Ovary (tissue), 9 donors: Measurements from ENCODE around the gene OR10G7. TPM values are rescaled to one million over a fixed set of nuclear protein-coding genes. Genes with fewer than 3 reads are reported as not detected.
"Not testable (repeated sequence)": the region's sequence is repeated elsewhere in the genome, so short reads cannot be mapped to it uniquely, and the experiment has no call there.

Source experiments
- DNase-seq, 5 donors: peaks; one replicate each; pipeline ENCODE4 v3.0.0-alpha.2; 2019 to 2020
- H3K27ac ChIP-seq, 2 donors: fragments of 200-600 bp; one replicate each; pipeline versions ENCODE4 v1.5.1 to v1.8.0; 2019 to 2022
- H3K27me3 ChIP-seq: fragments of 200-600 bp; one replicate; pipeline ENCODE4 v1.8.0; 2022
- H3K36me3 ChIP-seq: fragments of 200-600 bp; sonication (generic); one replicate; pipeline ENCODE4 v1.5.1; 2019
- H3K4me1 ChIP-seq: one replicate; pipeline ENCODE4 v1.8.1; 2013; ENCODE audit warnings: mild to moderate bottlenecking, moderate library complexity; ENCODE audit not compliant: insufficient read depth
- H3K4me3 ChIP-seq: fragments of 200-600 bp; sonication (generic); one replicate; pipeline ENCODE4 v1.5.1; 2017
- H3K9me3 ChIP-seq, 2 donors: fragments of 200-600 bp in 1 of 2; sonication (generic) in 1 of 2; one replicate each; pipeline versions ENCODE4 v1.5.1 to v1.8.1; 2013 to 2019; ENCODE audit warnings: mild to moderate bottlenecking in 1 of 2, moderate library complexity in 1 of 2
- EP300 ChIP-seq: sonication (generic); formaldehyde crosslinking; IDR thresholded peaks from one replicate; pipeline ENCODE4 v1.6.1; 2017; ENCODE audit warnings: antibody characterized with exemption
- POLR2A ChIP-seq: fragments of 450-650 bp; IDR thresholded peaks from one replicate; pipeline ENCODE4 v1.6.1; 2017; ENCODE audit warnings: antibody characterized with exemption, mild to moderate bottlenecking, moderate library complexity
- WGBS, 3 donors: extraction: QIAGEN DNeasy Blood & Tissue Kit in 1 of 3; methylation state at CpG; one replicate each; pipeline versions ENCODE4 v1.1.5 to v1.1.7; 2013 to 2017; 5-methylcytosine and 5-hydroxymethylcytosine counted together
- intact Hi-C, 4 donors: fragments of 100-400 bp; cut with DNase I; formaldehyde crosslinking; loops; one replicate each; pipeline versions ENCODE4 v1.11.0 to v1.15.1; 2022 to 2023
- polyA plus RNA-seq, 2 donors: library from polyadenylated mRNA; stranded (reverse); fragments of 200-250 nt in 1 of 2; fragments of 350-450 nt in 1 of 2; fragmentation: Illumina TruSeq in 1 of 2; extraction: RNeasy Lipid Tissue Mini Kit (QIAGEN cat#74804) in 1 of 2; gene quantifications; one replicate each; pipeline ENCODE4 v1.2.3, GENCODE V29; 2013 to 2014
- total RNA-seq, 7 donors: library from RNA; depleted of rRNA in 2 of 7; stranded (reverse); fragments of >200 nt in 2 of 7; fragmentation: NEBNext Ultra II Directional in 3 of 7; extraction: Animal tissue kit (Norgen Biotek cat#: 25700) in 3 of 7; gene quantifications; one replicate each; pipeline versions ENCODE4 v1.1.0 to v1.2.4, GENCODE V29; 2016 to 2023
- TF ChIP-seq, protein P1 (sequence below), 3 donors: fragments of 450-650 bp in 2 of 3; fragments of 200-600 bp in 1 of 3; IDR thresholded peaks; one replicate each; pipeline versions ENCODE4 v1.5.1 to v1.8.0; 2016 to 2022; ENCODE audit warnings: antibody characterized with exemption in 3 of 3, mild to moderate bottlenecking in 1 of 3
- donor health status: DM: no; HTN: no; CAD: no; lungs with moderate emphysema.
- donor health status: DM: no; HTN: no; CAD: no.
- donor health status: Bipolar disorder and iron deficiency.
- donor health status: DM: yes; HTN: yes; CAD: no.
- donor health status: DM: no; HTN: no; CAD: no.
- donor health status: DM: yes; HTN: yes; CAD: no.

The OR10G7 gene
- total and polyA plus RNA-seq, 9 donors = not detected

DNA sequence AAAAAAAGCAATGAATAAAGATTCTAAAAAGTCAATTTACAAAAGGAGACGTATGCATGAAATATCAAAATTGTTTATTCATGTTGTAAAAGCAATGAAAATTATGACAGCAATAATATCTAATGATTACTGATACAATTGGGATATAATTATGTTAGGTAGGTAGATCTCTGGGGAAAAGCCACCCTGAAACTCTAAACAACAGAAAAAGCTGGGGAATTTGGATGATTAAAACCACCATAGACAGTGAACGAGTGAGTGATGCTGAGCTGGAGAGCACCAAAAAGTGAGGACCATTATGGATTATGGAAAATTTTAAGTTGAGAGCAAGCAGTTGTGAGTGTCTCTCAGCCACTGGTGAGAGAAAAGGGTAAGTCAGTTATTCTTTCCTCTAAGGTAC is 14.6 kb downstream of the OR10G7 start, which contains the start of gene OR10G8:
Gene OR10G8, plus strand, starts transcription at position 301 of the 400 bp plus-strand sequence. CDS start 2,825 bp downstream, outside the sequence.
- Histone ChIP-seq H3K36me3 (no peaks in the 10 kb centered on the region), H3K4me3 (no peak within 1 kb of the TSS), H3K27me3 (no peaks in the 10 kb centered on the region), H3K4me1 (no peaks in the 10 kb centered on the region), H3K9me3 (no peaks in the 10 kb centered on the region), H3K27ac (no peak within 1 kb of the TSS)
- intact Hi-C loops = no loop called here
- TF ChIP-seq EP300 = no peak
- TF ChIP-seq POLR2A = no peak
- TF ChIP-seq, protein P1, sequence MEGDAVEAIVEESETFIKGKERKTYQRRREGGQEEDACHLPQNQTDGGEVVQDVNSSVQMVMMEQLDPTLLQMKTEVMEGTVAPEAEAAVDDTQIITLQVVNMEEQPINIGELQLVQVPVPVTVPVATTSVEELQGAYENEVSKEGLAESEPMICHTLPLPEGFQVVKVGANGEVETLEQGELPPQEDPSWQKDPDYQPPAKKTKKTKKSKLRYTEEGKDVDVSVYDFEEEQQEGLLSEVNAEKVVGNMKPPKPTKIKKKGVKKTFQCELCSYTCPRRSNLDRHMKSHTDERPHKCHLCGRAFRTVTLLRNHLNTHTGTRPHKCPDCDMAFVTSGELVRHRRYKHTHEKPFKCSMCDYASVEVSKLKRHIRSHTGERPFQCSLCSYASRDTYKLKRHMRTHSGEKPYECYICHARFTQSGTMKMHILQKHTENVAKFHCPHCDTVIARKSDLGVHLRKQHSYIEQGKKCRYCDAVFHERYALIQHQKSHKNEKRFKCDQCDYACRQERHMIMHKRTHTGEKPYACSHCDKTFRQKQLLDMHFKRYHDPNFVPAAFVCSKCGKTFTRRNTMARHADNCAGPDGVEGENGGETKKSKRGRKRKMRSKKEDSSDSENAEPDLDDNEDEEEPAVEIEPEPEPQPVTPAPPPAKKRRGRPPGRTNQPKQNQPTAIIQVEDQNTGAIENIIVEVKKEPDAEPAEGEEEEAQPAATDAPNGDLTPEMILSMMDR (IDR thresholded peaks at IDR 0.05) = no peak
- no peak for DNase-seq
- 68 to 79% (median 78%) methylated on average over 2 of the region's 2 CpGs for WGBS, 3 donors

DNA sequence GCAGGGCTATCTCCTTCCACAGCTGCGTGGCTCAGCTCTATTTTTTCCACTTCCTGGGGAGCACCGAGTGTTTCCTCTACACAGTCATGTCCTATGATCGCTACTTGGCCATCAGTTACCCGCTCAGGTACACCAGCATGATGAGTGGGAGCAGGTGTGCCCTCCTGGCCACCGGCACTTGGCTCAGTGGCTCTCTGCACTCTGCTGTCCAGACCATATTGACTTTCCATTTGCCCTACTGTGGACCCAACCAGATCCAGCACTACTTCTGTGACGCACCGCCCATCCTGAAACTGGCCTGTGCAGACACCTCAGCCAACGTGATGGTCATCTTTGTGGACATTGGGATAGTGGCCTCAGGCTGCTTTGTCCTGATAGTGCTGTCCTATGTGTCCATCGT is 25.3 kb downstream of the OR10G7 start:
- H3K4me1 ChIP-seq, H3K27ac ChIP-seq, H3K27me3 ChIP-seq, DNase-seq, intact Hi-C loops, H3K4me3 ChIP-seq, H3K36me3 ChIP-seq, H3K9me3 ChIP-seq: not testable (repeated sequence)
- 91 to 97% (median 93%) methylated on average over 4 to 7 of the region's 9 CpGs for WGBS, 3 donors

DNA sequence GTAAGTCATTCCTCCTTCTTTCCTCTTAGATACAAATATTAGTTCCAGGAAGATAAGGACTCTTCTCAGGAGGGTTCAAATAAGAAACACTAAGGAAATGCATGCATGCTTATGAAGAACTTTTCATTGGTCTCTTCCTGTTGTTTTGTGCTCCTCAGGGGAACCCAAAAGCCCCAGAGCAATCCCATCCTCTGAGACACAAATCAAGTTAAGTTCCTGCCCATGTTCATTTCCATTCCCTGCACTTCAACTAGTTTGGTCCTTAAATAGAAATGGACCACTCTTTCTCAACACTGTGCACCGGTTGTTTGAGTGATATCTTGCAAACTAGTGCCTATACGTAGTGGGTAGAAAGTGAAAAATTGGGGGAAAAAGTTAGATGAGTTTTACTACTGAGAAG is 28.4 kb downstream of the OR10G7 start, which contains the start of gene OR10G4:
Gene OR10G4, plus strand, starts transcription at position 301 of the 400 bp plus-strand sequence. CDS start 2,578 bp downstream, outside the sequence.
- intact Hi-C loops = no loop called here
- H3K27ac ChIP-seq = no peak within 1 kb of the TSS
- no peak within 1 kb of the TSS for H3K4me3 ChIP-seq
- H3K27me3 ChIP-seq = no peaks in the 10 kb centered on the region
- TF ChIP-seq POLR2A = no peak
- H3K9me3 ChIP-seq = no peaks in the 10 kb centered on the region
- 75 to 85% (median 82%) methylated on average over 2 of the region's 2 CpGs for WGBS, 3 donors
- DNase-seq = no peak
- H3K4me1 ChIP-seq = no peaks in the 10 kb centered on the region
- H3K36me3 ChIP-seq = no peaks in the 10 kb centered on the region

DNA sequence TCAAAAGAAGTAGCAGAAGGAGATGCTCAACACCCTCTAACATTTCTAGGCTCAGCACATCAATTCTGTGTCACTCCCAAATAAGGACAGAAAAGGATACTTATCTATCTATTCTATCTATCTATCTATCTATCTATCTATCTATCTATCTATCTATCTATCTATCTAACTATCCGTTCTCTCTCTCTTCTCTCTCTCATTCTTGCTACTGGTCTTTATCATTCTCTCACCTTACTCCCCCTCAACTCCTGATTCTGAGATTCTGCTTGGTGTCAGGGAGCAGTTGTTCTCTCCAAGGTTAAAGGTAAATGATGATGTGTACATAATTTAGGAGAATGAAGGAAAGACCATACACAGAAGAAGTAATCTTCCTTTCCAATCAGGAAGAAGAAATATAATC is 46.0 kb downstream of the OR10G7 start, which contains the start of gene OR10G6:
Gene OR10G6, minus strand, starts transcription at position 43 of the 400 bp plus-strand sequence. Its CDS starts 0 bp downstream, at position 43.
- DNase-seq = no peak
- WGBS, 3 donors = 49 to 74% (median 61%) methylated on average over 1 of the region's 1 CpG
- TF ChIP-seq EP300 = no peak
- TF ChIP-seq, protein P1 (IDR thresholded peaks at IDR 0.05) = no peak
- TF ChIP-seq POLR2A = no peak
- no peak within 1 kb of the TSS for H3K4me3 ChIP-seq
- intact Hi-C loops = no loop called here
- H3K9me3 ChIP-seq = no peaks in the 10 kb centered on the region
- H3K4me1 ChIP-seq = no peaks in the 10 kb centered on the region
- H3K27ac ChIP-seq = no peak within 1 kb of the TSS
- no peaks in the 10 kb centered on the region for H3K27me3 ChIP-seq
- no peaks in the 10 kb centered on the region for H3K36me3 ChIP-seq

Other genes with a start within 250 kb of the OR10G7 start
- not detected for gene OR6M1, start 235.0 kb downstream of the OR10G7 start, total RNA-seq
- gene OR6M1, start 235.0 kb downstream of the OR10G7 start, polyA plus RNA-seq = not detected
- gene TMEM225, start 155.7 kb downstream of the OR10G7 start, total RNA-seq = not detected
- gene TMEM225, start 155.7 kb downstream of the OR10G7 start, polyA plus RNA-seq = not detected
- gene OR8D4, start 139.2 kb downstream of the OR10G7 start, total RNA-seq = 1 to 10 TPM in 1 of 7 donors, under 1 TPM in 2, not detected in 4; 0.08 to 1.8 (median 0.24) TPM
- gene OR8D4, start 139.2 kb downstream of the OR10G7 start, polyA plus RNA-seq = not detected
- under 1 TPM in 1 of 7 donors, not detected in 6; 0.46 TPM for gene OR4D5, start 101.7 kb downstream of the OR10G7 start, total RNA-seq
- gene OR4D5, start 101.7 kb downstream of the OR10G7 start, polyA plus RNA-seq = not detected
- gene OR6T1, start 97.5 kb downstream of the OR10G7 start, total RNA-seq = not detected
- gene OR6T1, start 97.5 kb downstream of the OR10G7 start, polyA plus RNA-seq = not detected
- gene OR10S1, start 63.5 kb downstream of the OR10G7 start, total RNA-seq = not detected
- not detected for gene OR10S1, start 63.5 kb downstream of the OR10G7 start, polyA plus RNA-seq
- gene OR10G6, start 46.2 kb downstream of the OR10G7 start, total RNA-seq = not detected
- gene OR10G6, start 46.2 kb downstream of the OR10G7 start, polyA plus RNA-seq = not detected
- gene OR10G4, start 28.3 kb downstream of the OR10G7 start, total RNA-seq = under 1 TPM in 1 of 7 donors, not detected in 6; 0.11 TPM
- gene OR10G4, start 28.3 kb downstream of the OR10G7 start, polyA plus RNA-seq = not detected
- gene OR10G9, start 18.3 kb downstream of the OR10G7 start, total RNA-seq = not detected
- not detected for gene OR10G9, start 18.3 kb downstream of the OR10G7 start, polyA plus RNA-seq
- gene OR10G8, start 14.5 kb downstream of the OR10G7 start, total RNA-seq = not detected
- not detected for gene OR10G8, start 14.5 kb downstream of the OR10G7 start, polyA plus RNA-seq
- 10 to 100 TPM; 10.7 to 18.9 (median 16.7) TPM for gene VWA5A, start 74.1 kb upstream of the OR10G7 start, total RNA-seq
- 10 to 100 TPM in 1 of 2 donors, 1 to 10 TPM in 1; 9.9 to 27.5 TPM for gene VWA5A, start 74.1 kb upstream of the OR10G7 start, polyA plus RNA-seq
- not detected for gene OR10D3, start 142.0 kb upstream of the OR10G7 start, total RNA-seq
- not detected for gene OR10D3, start 142.0 kb upstream of the OR10G7 start, polyA plus RNA-seq
- gene OR8G1, start 199.8 kb upstream of the OR10G7 start, total RNA-seq = not detected
- not detected for gene OR8G1, start 199.8 kb upstream of the OR10G7 start, polyA plus RNA-seq
- not detected for gene OR8G5, start 215.1 kb upstream of the OR10G7 start, total RNA-seq
- not detected for gene OR8G5, start 215.1 kb upstream of the OR10G7 start, polyA plus RNA-seq